Activated T-helper 1 cell treated with anti-CD3 and anti-CD28 coated beads, Interleukin-12 subunit alpha, Interleukin-12 subunit beta, Interleukin-2, Interleukin-4 antibody, amounts not matched to agents 30 ng/mL and 10 ng/mL and 1 ng/mL, durations not matched to agents 14 hours and 24 hours and 36 hours (primary cell): ENCODE data around the gene FLVCR1. TPM values are rescaled to one million over a fixed set of nuclear protein-coding genes. Genes with fewer than 3 reads are reported as not detected.

ENCODE experiments used
- DNase-seq: peaks from one replicate; pipeline ENCODE4 v3.0.0; 2021; ENCODE audit warnings: low spot score
- H3K27ac Mint-ChIP-seq: one replicate; pipeline ENCODE4 v1.8.0; 2021; ENCODE audit warnings: mild to moderate bottlenecking, mixed read lengths
- H3K27me3 Mint-ChIP-seq: one replicate; pipeline ENCODE4 v1.8.0; 2022; ENCODE audit warnings: mild to moderate bottlenecking, moderate library complexity, mixed read lengths; ENCODE audit not compliant: insufficient read depth
- H3K36me3 Mint-ChIP-seq: one replicate; pipeline ENCODE4 v1.8.0; 2021; ENCODE audit warnings: low read depth, mixed read lengths
- H3K4me1 Mint-ChIP-seq: one replicate; pipeline ENCODE4 v1.8.0; 2021; ENCODE audit warnings: low read depth, mixed read lengths
- H3K4me3 Mint-ChIP-seq: one replicate; pipeline ENCODE4 v1.8.0; 2021; ENCODE audit warnings: mild to moderate bottlenecking, moderate library complexity, mixed read lengths
- H3K9me3 Mint-ChIP-seq: one replicate; pipeline ENCODE4 v1.8.0; 2021; ENCODE audit warnings: mixed read lengths
- intact Hi-C: fragments of 100-400 bp; cut with micrococcal nuclease; formaldehyde crosslinking; loops from one replicate; pipeline ENCODE4 v1.15.1; 2024
- total RNA-seq: library from RNA; stranded (reverse); gene quantifications from 2 replicates; pipeline ENCODE4 v1.2.3, GENCODE V29; 2022

The FLVCR1 gene
- total RNA-seq, 1 donor from 2014 or later: 18.5 TPM

DNA sequence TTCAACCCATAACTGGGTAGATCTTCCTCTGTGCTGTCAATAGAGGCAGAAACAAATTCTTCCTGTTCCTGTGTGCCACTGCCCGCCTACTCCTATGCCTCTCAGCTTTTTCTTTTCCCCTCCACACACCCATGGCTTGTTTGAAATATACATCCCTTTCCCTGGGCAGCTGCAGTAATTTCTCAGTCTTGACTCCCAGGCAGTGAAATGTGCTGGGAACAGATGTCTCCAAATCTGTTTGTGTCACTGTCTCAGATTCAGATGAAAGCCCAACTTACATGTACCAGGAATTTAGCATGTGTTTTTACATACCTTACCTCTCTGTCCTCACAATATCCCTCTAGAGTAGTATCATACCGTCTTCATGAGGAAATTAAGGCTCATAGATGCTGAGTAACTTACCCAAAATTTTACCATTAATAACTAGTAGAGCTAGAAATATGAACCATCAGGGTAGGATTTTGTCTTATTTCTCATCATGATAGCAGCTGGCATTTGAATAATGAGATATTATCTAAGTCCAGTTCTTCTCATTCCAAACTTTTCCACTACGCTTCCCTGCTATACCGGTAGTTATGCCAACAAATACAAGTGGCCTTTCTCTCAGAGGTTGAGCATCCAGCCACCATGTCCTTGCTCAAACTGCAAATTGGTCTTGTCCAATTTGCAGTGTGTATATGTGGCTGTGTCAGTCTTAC is 87.5 kb downstream of the FLVCR1 start:
- peaks cover 34% of the 10 kb centered on the region for H3K27me3 Mint-ChIP-seq
- DNase-seq: no peak
- peaks cover 6% of the 10 kb centered on the region for H3K4me1 Mint-ChIP-seq
- intact Hi-C loops: no loop called here
- no peak overlapping the region for H3K4me3 Mint-ChIP-seq
- H3K36me3 Mint-ChIP-seq: no peaks in the 10 kb centered on the region
- H3K9me3 Mint-ChIP-seq: peaks cover 3% of the 10 kb centered on the region
- H3K27ac Mint-ChIP-seq: no peak overlapping the region

DNA sequence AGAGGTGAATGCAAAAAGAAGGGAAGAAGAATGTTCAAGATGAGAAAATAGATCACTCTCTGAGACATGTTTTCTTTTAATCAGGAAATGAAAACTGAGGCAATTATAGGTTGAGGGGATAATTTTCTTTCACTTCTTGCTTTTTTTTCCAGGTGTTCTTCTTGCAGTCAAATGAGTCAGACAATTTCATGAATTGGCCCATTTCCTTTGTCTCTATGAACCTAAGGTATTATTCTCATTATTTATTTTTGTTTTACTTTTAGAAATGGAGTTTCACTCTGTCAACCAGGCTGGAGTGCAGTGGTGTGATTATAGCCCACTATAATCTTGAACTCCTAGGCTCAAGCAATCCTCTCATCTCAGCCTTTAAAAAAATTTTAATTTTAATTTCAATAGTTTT is 88.8 kb downstream of the FLVCR1 start:
- Mint-ChIP-seq H3K36me3 (no peaks in the 10 kb centered on the region), H3K9me3 (peaks cover 3% of the 10 kb centered on the region), H3K27ac (no peak overlapping the region), H3K4me1 (peaks cover 6% of the 10 kb centered on the region), H3K4me3 (no peak overlapping the region), H3K27me3 (peaks cover 36% of the 10 kb centered on the region)
- intact Hi-C loops: no loop called here
- no peak for DNase-seq

Other genes starting within 250 kb of the FLVCR1 start
- 23.0 and 23.3 TPM in 2 replicates for gene ATF3, start 249.5 kb upstream of the FLVCR1 start, total RNA-seq
- 89.8 and 94.9 TPM in 2 replicates for gene BATF3, start 158.4 kb upstream of the FLVCR1 start, total RNA-seq
- 40.2 and 44.7 TPM in 2 replicates for gene NSL1, start 66.5 kb upstream of the FLVCR1 start, total RNA-seq
- gene TATDN3, start 66.4 kb upstream of the FLVCR1 start, total RNA-seq: 14.4 and 18.5 TPM in 2 replicates
- not detected in 2 replicates for gene SPATA45, start 10.6 kb upstream of the FLVCR1 start, total RNA-seq
- gene VASH2, start 92.3 kb downstream of the FLVCR1 start, total RNA-seq: 0.10 and 0.39 TPM in 2 replicates
- 44.2 and 46.1 TPM in 2 replicates for gene ANGEL2, start 157.6 kb downstream of the FLVCR1 start, total RNA-seq
- 7.2 and 7.5 TPM in 2 replicates for gene RPS6KC1, start 193.0 kb downstream of the FLVCR1 start, total RNA-seq